Hematopoietic multipotent progenitor cell treated with erythropoietin and hydrocortisone succinate and interleukin-3 and kit ligand, for 4 days (in vitro differentiated cells): ENCODE data around the gene GIGYF2.
"Not testable (repeated sequence)": the region's sequence is repeated elsewhere in the genome, so short reads cannot be mapped to it uniquely, and the experiment has no call there.

Source experiments
- DNase-seq: peaks from one replicate; pipeline ENCODE4 v3.0.0-alpha.2; 2015

Gene GIGYF2, protein sequence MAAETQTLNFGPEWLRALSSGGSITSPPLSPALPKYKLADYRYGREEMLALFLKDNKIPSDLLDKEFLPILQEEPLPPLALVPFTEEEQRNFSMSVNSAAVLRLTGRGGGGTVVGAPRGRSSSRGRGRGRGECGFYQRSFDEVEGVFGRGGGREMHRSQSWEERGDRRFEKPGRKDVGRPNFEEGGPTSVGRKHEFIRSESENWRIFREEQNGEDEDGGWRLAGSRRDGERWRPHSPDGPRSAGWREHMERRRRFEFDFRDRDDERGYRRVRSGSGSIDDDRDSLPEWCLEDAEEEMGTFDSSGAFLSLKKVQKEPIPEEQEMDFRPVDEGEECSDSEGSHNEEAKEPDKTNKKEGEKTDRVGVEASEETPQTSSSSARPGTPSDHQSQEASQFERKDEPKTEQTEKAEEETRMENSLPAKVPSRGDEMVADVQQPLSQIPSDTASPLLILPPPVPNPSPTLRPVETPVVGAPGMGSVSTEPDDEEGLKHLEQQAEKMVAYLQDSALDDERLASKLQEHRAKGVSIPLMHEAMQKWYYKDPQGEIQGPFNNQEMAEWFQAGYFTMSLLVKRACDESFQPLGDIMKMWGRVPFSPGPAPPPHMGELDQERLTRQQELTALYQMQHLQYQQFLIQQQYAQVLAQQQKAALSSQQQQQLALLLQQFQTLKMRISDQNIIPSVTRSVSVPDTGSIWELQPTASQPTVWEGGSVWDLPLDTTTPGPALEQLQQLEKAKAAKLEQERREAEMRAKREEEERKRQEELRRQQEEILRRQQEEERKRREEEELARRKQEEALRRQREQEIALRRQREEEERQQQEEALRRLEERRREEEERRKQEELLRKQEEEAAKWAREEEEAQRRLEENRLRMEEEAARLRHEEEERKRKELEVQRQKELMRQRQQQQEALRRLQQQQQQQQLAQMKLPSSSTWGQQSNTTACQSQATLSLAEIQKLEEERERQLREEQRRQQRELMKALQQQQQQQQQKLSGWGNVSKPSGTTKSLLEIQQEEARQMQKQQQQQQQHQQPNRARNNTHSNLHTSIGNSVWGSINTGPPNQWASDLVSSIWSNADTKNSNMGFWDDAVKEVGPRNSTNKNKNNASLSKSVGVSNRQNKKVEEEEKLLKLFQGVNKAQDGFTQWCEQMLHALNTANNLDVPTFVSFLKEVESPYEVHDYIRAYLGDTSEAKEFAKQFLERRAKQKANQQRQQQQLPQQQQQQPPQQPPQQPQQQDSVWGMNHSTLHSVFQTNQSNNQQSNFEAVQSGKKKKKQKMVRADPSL (N-terminal part only)

DNA sequence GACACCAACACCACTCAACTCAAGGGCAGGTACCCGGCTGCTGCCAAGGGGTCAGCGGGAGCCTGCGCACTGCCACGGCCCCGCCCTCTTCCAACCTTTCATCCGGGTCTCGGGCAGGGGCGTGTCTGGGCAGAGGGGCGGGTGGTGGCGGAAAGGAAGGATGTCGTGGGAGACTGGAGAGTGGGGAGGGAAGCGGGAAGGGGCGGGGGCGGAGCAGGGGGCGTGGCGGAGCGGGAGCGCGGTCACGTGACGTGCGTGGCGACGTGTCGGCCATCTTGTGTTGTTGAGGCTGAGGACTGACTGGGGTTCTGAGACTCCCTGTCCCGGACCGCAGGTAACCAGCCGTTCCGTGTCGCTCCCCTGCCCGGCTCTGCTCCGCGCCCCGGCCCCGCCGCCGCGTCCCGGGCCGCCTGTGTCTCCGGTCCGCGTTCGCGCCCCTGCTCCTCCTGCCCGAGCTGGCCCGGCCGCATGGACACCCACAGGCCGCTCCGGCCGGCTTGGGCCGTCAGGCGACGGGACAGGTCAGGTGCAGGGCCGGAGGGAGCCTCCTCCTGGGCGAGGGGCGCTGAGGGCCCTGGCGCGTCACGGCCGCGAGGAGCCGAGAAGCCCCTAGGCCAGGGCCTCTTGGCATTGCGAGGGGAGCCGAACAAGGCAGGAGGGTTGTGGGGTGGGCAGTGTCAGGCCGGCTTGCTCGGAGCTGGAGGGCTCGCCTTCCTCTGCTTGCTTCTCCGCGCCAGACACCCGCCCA is at the start of gene GIGYF2:
Gene GIGYF2 (plus strand): TSS at position 273 of the 748 bp plus-strand sequence. CDS start 37,867 bp downstream, outside the sequence.
- peak; percentile 97 for DNase-seq

DNA sequence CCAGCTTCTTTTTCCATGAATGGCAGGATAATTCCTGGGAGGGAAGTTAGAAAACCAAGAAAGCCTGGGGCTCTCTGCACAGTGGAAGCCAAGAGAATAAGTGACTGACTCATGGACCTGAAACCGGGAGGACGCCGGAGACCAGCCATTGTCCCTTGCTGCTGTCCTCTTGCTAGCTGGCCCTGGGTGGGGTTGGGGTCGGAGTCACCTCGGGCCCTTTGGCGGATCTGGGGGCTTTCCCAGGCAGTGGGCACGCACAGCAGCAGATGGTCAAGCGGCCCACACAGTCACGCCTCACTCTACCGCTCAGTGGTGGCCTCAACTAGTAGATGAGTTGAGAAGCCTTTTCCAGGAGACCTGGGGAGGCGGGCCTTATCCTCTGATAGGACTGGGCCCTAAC is 48.1 kb upstream of the GIGYF2 start:
- DNase-seq, result no peak

DNA sequence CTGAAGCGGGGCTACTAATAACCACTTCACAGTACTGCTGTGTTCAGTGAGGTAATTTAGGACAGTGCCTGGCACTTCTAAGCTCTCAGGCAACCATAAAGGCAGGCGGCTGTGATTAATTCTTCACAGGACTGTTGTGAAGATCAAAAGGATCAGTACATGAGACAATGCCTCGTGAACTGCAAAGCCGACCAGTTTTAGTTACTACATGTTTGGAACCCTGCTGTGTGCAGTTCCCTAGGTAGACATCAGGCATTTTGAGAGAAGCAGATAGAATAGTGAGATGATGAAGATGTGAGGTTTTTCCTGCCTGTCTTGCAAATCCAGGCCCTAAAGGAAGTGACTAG is 44.7 kb upstream of the GIGYF2 start:
- no peak for DNase-seq

DNA sequence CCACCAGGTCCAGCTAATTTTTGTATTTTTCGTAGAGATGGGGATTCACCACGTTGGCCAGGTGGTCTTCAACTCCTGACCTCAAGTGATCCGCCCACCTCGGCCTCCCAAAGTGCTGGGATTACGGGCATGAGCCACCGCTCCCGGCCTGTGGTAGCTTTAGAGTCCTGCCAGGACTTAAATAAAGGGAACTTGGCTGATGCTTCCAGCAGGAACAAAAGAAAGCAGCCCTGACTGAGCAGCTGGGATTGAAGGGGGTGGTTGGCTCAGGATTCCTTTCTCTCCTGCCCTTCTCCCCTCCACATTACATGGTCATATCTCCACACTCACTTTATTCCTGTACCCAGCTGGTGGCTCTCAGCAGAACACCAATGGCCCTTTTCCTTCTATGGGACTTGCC is 43.7 kb upstream of the GIGYF2 start:
- no peak for DNase-seq

DNA sequence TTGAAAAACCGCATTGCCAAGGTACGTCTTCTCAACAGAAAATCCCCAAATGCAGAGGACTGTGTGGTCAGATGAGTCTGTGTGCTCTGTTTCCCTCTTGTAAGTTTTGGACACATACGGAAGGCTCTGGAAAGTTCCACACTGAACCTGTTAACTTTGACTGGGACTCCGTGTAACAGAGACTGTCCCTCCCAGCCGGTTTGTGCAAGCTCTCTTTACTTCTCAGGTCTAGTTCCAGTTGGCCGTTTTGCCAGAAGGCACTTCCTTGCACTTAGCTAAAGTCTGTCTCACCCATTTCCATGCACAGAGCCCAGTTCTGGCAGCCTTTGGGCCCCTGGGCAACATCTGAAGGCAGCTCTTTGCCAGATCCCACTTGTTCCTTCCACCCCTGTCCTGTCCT is 41.7 kb upstream of the GIGYF2 start:
- DNase-seq, result no peak

DNA sequence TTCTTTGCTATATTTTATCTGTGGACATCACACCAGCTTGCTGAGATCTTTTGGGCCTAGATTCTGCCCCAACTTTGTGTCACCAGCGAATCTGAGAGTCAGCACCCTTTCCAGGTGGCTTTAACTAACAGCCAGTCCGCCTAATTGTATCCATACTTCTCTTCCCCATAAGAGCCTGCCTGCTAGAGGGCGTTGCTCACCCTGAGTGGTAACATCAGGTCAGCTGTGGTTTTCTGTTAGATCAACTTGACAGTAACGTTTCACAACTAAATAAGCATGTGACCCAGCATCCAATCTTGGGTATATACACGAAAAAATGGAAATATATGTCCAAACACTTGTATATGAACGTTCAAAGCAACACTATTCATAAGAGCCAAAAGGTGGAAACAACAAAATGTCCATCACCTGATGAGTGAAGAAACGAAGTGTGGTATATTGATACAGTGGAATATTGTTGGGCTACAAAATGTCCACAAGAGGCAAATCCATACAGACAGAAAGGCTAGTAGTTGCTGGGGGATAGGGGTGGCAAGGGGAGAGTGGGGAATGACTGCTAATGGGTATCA is 38.8 kb upstream of the GIGYF2 start:
- DNase-seq, result peak; percentile 70

DNA sequence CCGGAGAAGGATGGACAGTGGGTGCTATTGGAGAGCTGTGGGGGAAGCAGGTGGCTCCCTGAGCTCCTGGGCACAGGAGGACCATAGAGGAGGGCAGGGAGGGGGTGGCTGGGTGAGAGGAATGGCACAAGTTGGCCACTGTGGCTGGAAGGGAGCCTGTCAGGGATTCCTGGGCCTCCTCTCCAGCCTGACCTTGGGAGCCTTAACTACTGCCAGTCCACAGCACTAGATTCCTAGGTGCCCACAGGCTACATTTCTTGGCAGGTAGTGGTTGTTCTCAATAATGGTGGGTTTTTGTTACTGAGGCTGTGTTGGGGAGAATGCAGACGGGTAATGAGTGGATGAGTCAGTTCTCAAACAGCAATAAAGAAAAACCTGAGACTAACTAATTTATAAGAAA is 37.8 kb upstream of the GIGYF2 start:
- no peak for DNase-seq

DNA sequence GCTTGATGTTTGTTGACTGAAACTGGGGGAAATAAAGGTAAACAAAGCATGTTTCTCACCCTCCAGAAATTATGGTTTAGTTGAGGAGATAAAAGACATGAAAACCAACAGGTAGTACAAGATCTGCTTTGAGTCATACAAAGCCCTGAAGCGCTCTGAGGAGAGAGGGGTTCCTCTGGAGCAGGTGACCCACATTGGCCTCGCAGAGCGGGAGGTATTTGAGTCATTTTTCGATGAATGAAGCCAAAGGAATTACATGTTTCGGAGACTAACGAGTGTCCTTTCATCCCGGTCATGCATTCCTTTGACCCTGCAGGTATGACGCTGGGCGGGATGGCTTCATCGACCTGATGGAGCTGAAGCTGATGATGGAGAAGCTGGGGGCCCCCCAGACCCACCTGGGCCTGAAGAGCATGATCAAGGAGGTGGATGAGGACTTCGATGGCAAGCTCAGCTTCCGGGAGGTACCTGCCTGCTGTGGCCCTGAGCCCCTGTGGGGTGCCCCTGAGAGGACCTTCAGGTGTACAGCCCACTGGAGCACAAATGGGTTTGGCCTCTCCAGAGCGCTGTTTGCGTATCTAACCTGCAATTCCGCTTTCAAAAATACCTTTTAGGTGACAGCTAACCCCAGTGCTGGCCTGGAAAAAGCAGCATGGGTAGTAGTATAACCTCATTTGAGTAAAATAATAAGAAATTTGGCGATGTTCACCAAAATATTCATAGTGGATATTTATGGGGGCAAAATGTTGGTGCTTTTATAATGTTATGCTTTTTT is 34.5 kb upstream of the GIGYF2 start:
- no peak for DNase-seq

DNA sequence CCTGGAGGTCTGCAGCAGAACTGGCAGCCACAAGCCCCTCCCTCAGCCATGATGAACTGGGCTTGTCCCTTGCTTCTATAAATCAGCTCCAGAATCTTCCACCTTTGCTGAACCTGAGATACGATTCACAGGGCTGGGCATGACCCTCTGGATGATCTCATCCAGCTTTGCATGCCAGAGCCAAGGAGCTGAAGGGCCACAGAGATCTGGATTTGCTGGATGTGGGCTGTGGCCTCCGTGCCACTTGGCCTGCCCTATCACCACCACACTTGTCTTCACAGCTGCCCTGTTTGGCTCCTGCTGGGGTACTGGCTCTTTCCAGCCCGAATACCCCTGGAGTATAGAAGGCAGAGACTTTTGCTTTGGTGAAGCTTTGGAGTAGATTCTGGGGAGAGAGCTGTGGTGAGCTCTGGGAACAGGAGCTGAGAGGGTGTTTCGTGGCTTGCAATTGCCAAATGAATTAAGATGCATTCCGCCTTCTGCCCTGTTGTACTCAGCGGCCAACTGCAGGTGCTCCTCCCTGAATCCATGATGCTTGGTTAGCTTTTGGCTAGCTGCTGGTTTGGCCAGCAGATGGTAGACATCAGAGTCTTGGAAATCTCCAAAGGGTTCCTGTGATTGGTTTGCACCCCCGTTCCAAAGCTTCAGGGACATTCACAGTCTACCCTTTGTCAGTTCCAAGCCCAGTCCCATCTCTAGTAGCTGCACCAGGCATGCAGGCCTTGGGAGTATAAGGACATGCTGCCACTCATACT is 30.9 kb upstream of the GIGYF2 start:
- DNase-seq, result no peak

DNA sequence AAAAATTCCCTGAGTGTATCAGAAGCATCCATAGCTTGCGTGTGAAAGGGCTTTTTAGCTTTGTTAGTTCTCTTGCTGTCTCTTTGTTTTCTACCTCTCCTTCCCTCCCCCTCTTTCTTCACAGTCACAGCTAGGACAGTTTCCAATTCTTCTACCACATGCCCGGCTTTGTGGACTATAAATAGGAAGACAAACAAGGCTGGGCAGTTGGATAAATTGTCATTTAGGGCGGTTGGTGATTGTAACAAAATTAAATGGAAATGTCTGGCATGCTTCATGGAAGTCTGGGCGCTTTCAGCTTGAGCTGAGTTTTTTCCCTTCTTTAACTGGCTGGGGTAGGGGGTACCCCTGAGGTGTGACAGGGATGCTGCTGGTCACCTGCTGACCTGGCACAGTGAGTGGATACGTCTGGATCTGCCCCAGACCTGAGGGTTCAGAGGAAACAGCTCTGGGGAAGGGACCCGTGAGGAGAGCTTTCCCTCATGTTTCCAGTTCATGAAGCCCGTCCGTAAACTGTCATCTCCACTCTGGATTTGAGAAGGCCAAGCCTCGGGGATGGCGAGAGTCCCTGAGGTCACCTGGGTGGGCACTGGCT is 29.0 kb upstream of the GIGYF2 start:
- DNase-seq, result no peak

DNA sequence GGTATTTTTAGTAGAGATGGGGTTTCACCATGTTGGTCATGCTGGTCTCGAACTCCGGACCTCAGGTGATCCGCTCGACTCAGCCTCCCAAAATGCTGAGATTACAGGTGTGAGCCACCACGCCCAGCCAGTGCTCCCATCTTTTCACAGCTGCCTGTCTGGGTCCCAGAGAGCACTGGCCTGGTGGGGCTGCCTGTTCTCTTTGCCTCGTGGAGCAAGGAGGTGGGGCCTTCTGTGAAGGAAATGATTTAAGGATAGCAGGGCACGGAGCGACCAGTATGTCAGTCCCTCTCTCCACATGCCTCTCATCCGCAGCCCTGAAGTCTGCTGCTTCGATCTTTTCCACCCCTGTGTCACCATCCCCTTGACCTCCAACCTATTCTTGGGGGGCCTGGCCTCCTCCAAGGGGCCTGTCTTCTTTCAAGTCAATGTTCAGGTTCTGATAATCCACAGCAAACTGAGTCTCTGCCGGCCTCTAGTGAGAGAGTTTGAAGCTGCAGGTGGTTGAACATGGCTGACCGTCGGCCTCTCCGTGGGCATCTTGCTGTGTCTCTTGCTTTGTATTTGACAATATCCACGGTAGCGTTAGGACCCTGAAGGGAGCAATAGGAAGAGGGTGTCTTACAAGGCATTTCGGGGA is 28.2 kb upstream of the GIGYF2 start:
- DNase-seq, result peak; percentile 49

DNA sequence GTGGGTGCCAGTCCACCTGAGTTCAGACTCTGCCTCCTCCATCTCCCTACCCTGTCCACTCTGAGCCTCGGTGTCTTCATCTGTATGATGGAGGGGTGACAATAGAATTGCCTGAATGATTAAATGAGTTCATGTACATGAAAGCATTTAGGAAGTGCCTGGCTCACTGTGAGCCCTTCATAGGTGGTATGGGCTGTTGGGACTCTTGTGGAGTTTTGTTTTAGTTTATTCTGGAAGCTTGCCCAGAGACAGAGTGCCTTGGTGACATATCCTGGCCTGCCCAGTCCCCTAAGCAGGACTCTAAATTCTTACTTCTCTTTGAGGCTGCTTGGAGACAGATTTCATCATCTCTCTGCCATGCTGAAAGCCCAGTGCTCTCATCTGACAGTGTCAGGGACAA is 24.5 kb upstream of the GIGYF2 start:
- peak; percentile 13 for DNase-seq

DNA sequence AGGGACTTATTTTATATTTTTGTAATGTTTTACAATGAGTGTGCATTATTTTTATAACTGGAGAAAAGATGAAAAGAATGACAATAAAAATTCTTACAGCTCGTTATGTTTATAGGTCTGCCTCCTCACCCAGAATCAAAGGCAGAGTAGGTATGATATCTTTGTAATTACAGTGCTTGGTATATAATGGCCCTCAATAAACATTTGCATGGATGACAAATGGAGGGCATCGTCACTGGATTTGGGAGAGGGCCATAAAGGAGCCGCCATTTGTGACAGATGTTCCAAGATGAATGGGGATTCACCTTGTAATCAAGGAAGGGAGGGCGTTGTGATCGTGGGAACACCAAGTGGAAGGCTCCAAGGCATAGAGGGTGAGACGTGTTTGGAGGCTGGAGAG is 22.6 kb upstream of the GIGYF2 start:
- DNase-seq, result no peak

DNA sequence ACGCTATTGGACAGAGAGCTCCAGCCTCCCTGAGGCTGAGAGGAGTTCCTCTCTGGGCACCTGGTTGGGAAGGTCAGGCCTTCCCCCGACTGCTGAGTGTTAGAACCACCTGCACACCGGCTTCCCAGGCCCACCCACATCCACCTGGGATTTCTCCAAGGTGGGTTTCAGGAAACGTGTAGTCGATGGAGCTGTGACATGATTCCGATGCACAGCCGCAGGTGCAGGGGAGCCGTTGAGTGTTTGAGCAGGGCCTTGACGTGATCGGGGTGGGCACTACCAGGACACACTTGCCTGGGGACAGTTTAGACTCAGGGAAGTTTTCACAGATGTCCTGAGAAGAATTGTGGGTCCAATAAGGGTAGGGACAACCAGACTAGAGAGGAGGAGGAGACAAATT is 21.8 kb upstream of the GIGYF2 start:
- DNase-seq, result no peak

DNA sequence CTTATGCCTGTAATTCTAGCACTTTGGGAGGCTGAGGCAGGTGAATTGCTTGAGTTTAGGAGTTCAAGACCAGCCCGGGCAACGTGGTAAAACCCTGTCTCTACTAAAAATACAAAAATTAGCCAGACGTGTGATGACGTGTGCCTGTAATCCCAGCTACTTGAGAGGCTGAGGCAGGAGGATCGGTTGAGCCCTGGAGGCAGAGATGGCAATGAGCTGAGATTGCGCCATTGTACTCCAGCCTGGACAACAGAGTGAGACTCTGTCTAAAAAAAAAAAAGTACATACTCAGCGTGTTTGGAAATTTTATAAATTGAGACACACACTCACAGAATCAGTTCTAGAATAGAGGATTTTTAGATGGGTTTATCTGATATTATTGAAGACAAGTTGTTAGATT is 17.1 kb upstream of the GIGYF2 start:
- no peak for DNase-seq

DNA sequence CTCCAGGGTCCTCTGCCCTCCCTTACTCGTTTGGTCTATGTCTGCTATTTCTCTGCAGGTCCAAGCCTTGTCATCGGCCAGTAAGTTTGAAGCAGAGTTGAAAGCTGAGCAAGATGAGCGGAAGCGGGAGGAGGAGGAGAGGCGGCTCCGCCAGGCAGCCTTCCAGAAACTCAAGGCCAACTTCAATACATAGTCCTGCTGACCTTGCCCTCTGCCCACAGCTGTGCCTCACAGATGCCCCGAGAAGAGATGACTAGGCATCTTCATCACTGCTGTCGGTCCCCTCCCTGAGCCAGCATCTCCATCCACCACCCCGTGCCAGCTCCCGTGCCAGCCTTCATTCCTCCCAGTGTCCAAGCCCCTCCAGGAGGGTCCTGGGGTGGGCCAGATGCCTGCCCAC is 15.6 kb upstream of the GIGYF2 start:
- no peak for DNase-seq

DNA sequence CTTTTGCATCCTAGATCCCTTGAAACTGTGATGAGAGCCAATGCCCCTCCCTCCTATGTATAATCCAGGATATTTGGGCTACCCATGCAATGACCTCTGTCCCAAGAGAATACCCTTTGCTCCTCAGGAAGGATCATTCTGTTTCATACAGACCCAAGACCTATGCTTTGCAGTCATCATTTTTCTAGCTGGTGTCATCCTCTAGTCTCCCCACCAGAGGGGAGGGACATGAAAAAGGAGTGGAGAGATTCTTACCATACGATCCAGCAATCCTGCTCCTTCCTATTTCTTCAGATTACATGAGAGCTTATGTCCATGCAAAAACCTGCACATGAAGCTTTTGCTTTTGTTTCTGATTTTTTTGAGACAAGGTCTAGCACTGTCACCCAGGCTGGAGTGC is 13.8 kb upstream of the GIGYF2 start:
- no peak for DNase-seq

DNA sequence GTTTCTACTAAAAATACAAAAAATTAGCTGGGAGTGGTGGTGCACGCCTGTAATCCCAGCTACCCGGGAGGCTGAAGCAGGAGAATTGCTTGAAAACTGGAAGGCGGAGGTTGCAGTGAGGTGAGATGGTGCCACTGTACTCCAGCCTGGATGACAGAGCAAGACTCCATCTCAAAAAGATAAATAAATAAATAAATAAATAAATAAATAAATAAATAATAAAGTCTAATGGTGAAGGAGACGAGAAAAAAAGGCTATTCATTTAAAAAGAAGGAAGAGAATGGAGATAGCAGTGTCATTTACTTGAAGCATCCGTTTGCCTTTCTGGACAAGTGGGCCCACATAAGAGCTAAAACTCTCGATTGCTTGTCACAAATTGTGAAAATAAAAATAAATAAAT is 11.7 kb upstream of the GIGYF2 start:
- DNase-seq, result not testable (repeated sequence)

DNA sequence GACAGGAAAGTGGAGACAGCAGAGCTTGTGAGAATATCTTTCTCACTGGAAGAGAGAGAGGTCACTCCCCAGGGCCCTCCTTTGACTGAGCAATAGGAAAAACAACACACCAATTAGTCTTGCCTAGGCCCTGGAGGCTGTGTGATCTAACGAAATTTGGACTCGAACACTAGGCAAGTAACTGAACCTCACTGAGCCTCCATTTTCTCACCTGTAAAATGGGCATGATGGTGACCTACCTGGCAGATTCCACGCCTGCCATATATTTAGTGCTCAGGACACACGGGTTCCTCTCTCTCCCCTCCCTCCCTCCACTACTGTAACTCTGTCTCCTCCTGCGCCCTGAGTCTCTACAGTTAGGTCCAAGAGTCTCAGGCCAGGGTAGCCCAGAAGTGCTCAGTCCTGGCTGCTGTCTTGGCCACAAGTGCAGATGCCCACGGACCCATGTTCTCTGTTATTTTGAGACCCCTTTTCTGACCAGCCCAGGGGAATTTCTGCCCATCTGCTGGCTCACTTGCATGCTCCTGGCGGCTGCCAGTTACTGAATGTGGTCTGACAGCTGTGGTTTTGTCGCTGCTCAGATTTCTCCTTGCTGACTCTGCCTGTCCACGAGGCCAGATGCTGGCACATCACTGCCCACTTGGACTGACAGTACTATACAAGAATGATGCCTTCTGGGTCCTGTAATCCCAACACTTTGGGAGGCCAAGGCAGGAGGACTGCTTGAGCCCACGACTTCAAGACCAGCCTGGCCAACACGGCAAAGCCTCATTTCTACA is 9.6 kb upstream of the GIGYF2 start:
- DNase-seq, result no peak
